Gastrocnemius medialis (tissue), 4 donors: ENCODE data around the gene ATL1. TPM values are rescaled to one million over a fixed set of nuclear protein-coding genes. Genes with fewer than 3 reads are reported as not detected.

ENCODE experiments used
- ATAC-seq, 2 donors: fragments of 150-250 bp; one replicate each; pipeline ENCODE4 v1.9.1; 2016
- DNase-seq, 2 donors: peaks; one replicate each; pipeline ENCODE4 v3.0.0-alpha.2; 2019
- H3K27ac ChIP-seq, 4 donors: fragments of 200-600 bp; sonication (generic); 1 replicate in 1 of 4; 2 replicates in 3 of 4; pipeline ENCODE4 v1.5.1; 2016 to 2018; ENCODE audit warnings: mild to moderate bottlenecking in 2 of 4, moderate library complexity in 1 of 4
- H3K27me3 ChIP-seq, 3 donors: fragments of 200-600 bp; sonication (generic) in 2 of 3; 1 replicate in 1 of 3; 2 replicates in 2 of 3; pipeline versions ENCODE4 v1.5.1 to v1.6.0; 2016 to 2019; ENCODE audit warnings: mild to moderate bottlenecking in 1 of 3, moderate library complexity in 1 of 3
- H3K36me3 ChIP-seq, 2 donors: fragments of 200-600 bp; sonication (generic) in 1 of 2; one replicate each; pipeline ENCODE4 v1.5.1; 2017 to 2018
- H3K4me1 ChIP-seq, 2 donors: fragments of 200-600 bp; sonication (generic) in 1 of 2; one replicate each; pipeline ENCODE4 v1.5.1; 2016 to 2017; ENCODE audit warnings: mild to moderate bottlenecking in 2 of 2
- H3K4me3 ChIP-seq, 4 donors: fragments of 200-600 bp; sonication (generic) in 3 of 4; 1 replicate in 1 of 4; 2 replicates in 3 of 4; pipeline ENCODE4 v1.5.1; 2016 to 2019; ENCODE audit warnings: mild to moderate bottlenecking in 2 of 4
- H3K9me3 ChIP-seq, 3 donors: fragments of 200-600 bp; sonication (generic) in 2 of 3; 1 replicate in 1 of 3; 2 replicates in 2 of 3; pipeline ENCODE4 v1.5.1; 2016 to 2019
- POLR2A ChIP-seq, 2 donors: fragments of 450-650 bp; IDR thresholded peaks; one replicate each; pipeline ENCODE4 v1.6.1; 2017; ENCODE audit warnings: antibody characterized with exemption in 2 of 2, mild to moderate bottlenecking in 2 of 2, moderate library complexity in 2 of 2
- in situ Hi-C, 4 donors: fragments of 200-750 bp; cut with MboI; loops; one replicate each; pipeline versions ENCODE4 v1.15.0 to v1.8.0; 2017; ENCODE audit warnings: low sequenced_read_pairs in 4 of 4
- intact Hi-C: fragments of 100-400 bp; cut with DNase I; formaldehyde crosslinking; loops from one replicate; pipeline ENCODE4 v1.15.1; 2023; ENCODE audit warnings: low total_unique reads
- total RNA-seq, 4 donors: library from RNA; depleted of rRNA; stranded (reverse); fragments of >200 nt; gene quantifications; one replicate each; pipeline versions ENCODE4 v1.1.0 to v1.2.3, GENCODE V29; 2016
- TF ChIP-seq, protein P1 (sequence below), 5 experiments: fragments of 450-650 bp in 3 of 5; fragments of 200-600 bp in 2 of 5; sonication (generic) in 2 of 5; IDR thresholded peaks in 4 of 5; conservative IDR thresholded peaks in 1 of 5; 1 replicate in 4 of 5; 2 replicates in 1 of 5; pipeline ENCODE4 v1.5.1; 2016 to 2019; ENCODE audit warnings: antibody characterized with exemption in 5 of 5, mild to moderate bottlenecking in 3 of 5, moderate library complexity in 3 of 5

The ATL1 gene
- total RNA-seq: 1 to 10 TPM in 1 of 4 donors, under 1 TPM in 3; 0.15 to 1.3 (median 0.58) TPM

DNA sequence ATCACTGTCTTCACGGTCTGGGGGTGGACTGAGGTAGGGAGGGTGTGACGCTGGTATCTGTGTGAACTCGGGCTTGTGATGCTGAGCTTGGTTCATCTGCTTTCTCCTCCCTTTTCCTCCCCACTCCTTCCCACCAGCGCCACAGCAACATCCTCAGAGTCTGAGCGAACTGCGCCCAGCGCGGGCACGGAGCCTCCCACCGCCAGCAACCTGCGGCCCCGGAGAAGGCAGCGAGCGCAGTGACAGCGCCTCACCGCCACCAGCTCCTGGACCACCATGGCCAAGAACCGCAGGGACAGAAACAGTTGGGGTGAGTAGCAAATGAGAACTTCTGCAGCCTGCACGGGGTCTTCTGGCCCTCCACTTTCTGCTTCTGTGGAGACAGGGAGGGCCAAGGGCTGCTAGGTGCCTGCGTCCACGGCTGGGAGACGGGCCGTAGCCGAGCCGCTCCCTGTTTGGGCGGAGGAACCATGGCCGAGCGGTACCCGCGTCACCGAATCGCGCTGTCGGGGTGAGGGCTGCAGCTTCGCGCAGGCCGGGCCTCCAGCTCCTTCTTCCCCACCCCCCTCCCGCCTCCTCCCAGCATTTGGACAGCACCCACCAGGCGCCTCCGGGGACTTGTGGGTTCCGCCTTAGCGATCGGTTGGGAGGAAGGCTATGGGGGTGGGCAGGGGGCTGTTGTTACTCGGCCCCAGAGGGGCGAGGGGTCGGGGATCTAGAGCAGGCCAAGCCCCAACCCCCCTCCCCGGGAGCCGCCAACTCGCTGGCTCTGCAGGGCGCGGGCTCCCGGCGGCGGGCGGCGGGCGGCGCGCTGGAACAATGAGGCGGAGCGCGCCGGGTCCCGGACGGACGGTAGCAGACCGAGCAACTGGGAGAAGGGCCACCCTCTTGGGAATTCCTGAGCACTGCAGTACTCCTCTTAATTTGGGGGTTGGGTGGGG lies at the start of gene ATL1:
Gene ATL1, plus strand, starts transcription at position 156 of the 941 bp plus-strand sequence. Its CDS starts 121 bp downstream, at position 277.
- in situ Hi-C loops (no loop called here), intact Hi-C loops (no loop called here)
- peak within 1 kb of the TSS; percentile 65 to 96 (median 74) for H3K4me3 ChIP-seq
- no peaks in the 10 kb centered on the region for H3K36me3 ChIP-seq
- peaks cover 11 to 26% (median 14%) of the 10 kb centered on the region in 3 donors for H3K27me3 ChIP-seq
- H3K27ac ChIP-seq: peak within 1 kb of the TSS; percentile 61 to 80 (median 74)
- DNase-seq (peak; percentile 45 to 49), ATAC-seq (peak; percentile 80 to 81)
- H3K9me3 ChIP-seq: no peaks in the 10 kb centered on the region
- TF ChIP-seq, protein P1, sequence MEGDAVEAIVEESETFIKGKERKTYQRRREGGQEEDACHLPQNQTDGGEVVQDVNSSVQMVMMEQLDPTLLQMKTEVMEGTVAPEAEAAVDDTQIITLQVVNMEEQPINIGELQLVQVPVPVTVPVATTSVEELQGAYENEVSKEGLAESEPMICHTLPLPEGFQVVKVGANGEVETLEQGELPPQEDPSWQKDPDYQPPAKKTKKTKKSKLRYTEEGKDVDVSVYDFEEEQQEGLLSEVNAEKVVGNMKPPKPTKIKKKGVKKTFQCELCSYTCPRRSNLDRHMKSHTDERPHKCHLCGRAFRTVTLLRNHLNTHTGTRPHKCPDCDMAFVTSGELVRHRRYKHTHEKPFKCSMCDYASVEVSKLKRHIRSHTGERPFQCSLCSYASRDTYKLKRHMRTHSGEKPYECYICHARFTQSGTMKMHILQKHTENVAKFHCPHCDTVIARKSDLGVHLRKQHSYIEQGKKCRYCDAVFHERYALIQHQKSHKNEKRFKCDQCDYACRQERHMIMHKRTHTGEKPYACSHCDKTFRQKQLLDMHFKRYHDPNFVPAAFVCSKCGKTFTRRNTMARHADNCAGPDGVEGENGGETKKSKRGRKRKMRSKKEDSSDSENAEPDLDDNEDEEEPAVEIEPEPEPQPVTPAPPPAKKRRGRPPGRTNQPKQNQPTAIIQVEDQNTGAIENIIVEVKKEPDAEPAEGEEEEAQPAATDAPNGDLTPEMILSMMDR (IDR thresholded peaks at IDR 0.05 in 4 of 5, conservative IDR thresholded peaks at IDR 0.05 in 1 of 5): no peak
- TF ChIP-seq POLR2A (IDR thresholded peaks at IDR 0.05): peak in 1 of 2 donors; percentile 16
- peaks cover 6 to 8% of the 10 kb centered on the region in 2 donors for H3K4me1 ChIP-seq

DNA sequence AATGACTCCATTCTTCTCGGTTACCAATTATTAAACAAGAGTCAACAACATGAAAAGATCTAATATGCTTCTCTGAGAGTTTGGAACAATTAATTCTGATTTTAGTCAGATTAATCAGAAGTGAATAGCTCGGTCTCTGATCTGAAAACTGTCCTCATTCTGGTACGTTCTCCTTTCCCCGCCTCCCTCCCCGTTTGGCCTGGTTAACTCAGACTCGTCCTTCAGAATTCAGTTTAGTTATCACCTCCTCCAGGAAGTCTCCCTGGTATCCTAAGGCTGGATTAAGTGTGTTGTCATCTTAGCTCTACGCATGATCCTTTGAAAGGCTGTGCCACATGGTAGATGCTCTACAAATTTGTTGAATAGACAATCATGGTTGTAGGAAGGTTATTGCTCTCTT lies 49.8 kb upstream of the ATL1 start:
- ATAC-seq: no peak
- DNase-seq: no peak
- intact Hi-C loops: no loop called here
- no peaks in the 10 kb centered on the region for H3K36me3 ChIP-seq
- no peaks in the 10 kb centered on the region for H3K9me3 ChIP-seq
- H3K27ac ChIP-seq: no peak overlapping the region
- no peaks in the 10 kb centered on the region for H3K27me3 ChIP-seq
- no peak for TF ChIP-seq POLR2A (IDR thresholded peaks at IDR 0.05)
- TF ChIP-seq, protein P1 (IDR thresholded peaks at IDR 0.05 in 4 of 5, conservative IDR thresholded peaks at IDR 0.05 in 1 of 5): no peak
- no peak overlapping the region for H3K4me3 ChIP-seq
- in situ Hi-C loops: no loop called here
- H3K4me1 ChIP-seq: no peaks in the 10 kb centered on the region

DNA sequence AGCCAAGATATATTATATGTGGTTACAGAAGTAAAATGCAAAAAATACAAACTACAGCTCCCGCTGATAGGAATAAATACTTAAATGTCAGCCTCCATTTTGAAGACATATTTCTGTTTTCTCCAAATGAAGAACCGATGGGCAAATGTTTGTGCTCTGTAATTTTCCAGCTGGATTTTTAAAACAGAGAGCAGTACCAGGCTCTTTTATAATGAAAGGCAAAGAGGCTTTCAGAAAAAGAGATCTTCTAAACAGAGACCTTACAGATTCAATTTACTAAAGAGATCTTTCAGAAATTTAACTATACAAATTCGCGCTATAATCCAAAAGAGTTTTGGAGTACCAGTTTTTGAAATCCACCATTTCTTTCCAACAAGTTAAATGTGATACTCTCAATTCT lies 47.5 kb upstream of the ATL1 start:
- Histone ChIP-seq H3K27ac (no peak overlapping the region), H3K27me3 (no peaks in the 10 kb centered on the region), H3K4me3 (no peak overlapping the region), H3K9me3 (no peaks in the 10 kb centered on the region), H3K36me3 (no peaks in the 10 kb centered on the region), H3K4me1 (no peaks in the 10 kb centered on the region)
- DNase-seq (no peak), ATAC-seq (no peak)
- no peak for TF ChIP-seq POLR2A (IDR thresholded peaks at IDR 0.05)
- TF ChIP-seq, protein P1 (IDR thresholded peaks at IDR 0.05 in 4 of 5, conservative IDR thresholded peaks at IDR 0.05 in 1 of 5): no peak
- in situ Hi-C loops: no loop called here
- intact Hi-C loops: no loop called here

DNA sequence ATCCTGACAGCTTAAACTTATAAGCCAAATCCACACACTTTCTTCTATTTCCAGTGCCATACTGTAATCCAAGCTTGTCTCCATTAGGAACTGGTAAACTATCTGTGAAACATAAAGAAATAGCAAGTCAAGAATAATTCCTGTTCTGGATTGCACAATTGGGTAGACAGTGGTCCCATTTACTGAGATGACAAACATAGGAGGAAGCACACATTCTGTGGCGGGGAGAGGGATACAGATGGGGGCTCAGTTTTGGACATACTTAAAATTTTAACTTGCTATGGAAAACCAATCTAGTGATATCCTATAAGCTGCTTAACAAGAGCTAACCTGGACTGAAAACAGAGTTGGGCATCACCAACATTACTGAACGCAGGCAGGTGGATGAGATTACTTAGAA lies 43.9 kb upstream of the ATL1 start:
- intact Hi-C loops: no loop called here
- no peak for ATAC-seq

More for the DNA sequence above, 43.9 kb upstream of the ATL1 start:
- in situ Hi-C loops: no loop called here
- no peak for DNase-seq
- no peak for TF ChIP-seq POLR2A (IDR thresholded peaks at IDR 0.05)
- TF ChIP-seq, protein P1 (IDR thresholded peaks at IDR 0.05 in 4 of 5, conservative IDR thresholded peaks at IDR 0.05 in 1 of 5): no peak
- Histone ChIP-seq H3K27ac (no peak overlapping the region), H3K27me3 (no peaks in the 10 kb centered on the region), H3K36me3 (no peaks in the 10 kb centered on the region), H3K4me3 (no peak overlapping the region), H3K9me3 (no peaks in the 10 kb centered on the region), H3K4me1 (peaks cover 0 to 2% of the 10 kb centered on the region in 2 donors)
